GM19043 (cell line): ENCODE results near the gene CCL15.
"Not testable (repeated sequence)": the region's sequence is repeated elsewhere in the genome, so short reads cannot be mapped to it uniquely, and the experiment has no call there.

Experiments used
- ATAC-seq: cut with Tn5 transposase; IDR thresholded peaks from one replicate; pipeline ENCODE4 v1.9.1; 2021; ENCODE audit warnings: low read depth; ENCODE audit not compliant: unreplicated experiment

The CCL15 gene

DNA sequence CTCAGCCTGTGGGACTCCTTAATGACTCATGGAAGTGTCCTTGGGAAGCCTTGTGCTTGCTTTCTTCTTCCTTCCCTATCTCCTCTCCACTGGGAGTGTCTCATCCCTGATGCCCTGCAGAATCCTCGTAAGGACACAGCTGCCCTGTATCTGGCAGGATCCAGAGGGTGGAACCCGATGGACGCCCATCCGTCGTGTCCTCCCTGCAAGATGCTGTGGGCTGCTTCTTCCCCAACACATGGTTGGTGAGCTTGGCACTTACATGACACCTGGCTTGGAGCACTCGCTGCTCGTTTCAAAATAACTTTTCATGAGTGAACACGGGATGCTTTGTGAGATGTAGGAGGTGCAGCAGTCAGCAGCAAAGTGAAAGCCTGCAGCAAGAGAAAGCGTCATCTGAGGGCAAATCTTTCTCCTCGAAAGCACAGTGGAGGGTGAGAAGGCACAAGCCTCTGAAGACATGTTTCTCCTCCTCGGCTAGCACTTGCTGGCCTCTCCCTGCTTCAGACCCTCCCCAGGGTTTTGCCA is 3.3 kb downstream of the CCL15 start:
- ATAC-seq, result no peak

DNA sequence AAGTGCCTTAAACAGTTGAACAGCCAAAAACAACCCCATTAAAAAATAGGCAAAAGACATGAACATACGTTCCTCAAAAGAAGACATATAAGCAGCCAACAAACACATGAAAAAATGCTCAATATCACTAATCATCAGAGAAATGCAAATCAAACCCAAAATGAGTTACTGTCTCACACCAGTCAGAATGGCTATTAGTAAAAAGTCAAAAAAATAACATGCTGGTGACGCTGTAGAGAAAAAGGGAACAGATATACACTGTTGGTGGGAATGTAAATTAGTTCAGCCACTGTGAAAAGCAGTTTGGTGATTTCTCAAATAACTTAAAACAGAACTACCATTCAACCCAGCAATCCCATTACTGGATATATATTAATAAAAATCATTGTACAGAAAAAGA is 6.0 kb downstream of the CCL15 start:
- ATAC-seq, result not testable (repeated sequence)

DNA sequence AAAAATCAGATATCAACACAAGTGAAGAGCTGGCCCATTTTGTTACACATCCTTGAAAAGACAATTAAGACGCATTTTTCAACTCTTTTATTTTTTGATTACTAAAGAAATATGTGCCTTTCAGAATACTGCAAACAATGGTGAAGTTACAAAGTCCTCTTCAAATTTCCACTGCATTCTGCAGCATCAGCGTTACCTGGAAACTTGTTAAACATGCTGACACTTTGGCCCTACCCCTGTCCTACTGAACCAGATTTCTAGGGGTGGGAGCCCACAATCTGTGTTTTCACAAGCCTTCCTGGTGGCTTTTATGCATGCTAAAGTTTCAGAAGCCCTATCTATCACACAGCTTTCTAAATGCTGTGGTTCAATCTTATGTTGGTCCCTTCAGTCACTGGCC is 10.3 kb downstream of the CCL15 start:
- ATAC-seq, result no peak

DNA sequence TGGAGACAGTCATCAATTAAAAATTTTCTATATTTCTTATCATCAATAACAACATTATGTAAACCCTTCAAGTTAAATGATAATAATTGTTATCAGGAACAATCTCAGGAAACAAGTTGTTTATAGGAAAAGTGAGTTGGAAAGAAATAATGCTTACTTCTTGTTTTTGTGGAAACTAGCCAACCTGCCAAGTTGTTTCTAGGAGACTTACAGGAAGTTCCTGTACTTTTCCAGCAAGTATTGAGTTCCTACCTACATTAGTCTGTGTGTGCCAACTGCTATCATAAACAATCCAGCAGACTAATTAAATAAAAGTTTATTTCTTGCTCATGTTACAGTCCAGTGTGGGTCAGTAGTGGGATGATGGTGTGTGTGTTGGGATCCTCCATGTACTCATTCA is 13.2 kb downstream of the CCL15 start:
- no peak for ATAC-seq

DNA sequence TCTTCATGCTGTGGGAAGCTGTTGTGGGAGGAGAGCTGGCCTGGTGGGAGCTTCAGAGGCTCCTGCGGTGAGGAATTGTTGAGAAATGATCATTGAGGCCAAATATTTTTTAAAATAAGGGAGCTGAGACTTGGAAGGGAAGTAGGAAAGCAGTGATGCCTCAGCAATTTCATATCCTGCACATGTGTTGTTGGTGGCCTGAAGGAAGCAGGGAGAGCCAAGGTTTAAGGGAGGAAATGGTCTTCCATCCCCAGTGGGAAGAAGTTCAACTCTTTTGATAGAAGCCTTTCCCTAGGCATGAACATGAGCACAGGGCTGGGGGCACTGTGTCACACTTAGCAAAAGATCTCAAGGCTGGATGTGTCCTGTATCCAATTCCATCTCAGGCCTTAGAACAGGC is 14.7 kb downstream of the CCL15 start, which contains the start of gene CCL14:
CCL14 (minus strand) TSS at position 87 of the 400 bp plus-strand sequence; CDS start at position 7, 80 bp downstream.
- no peak for ATAC-seq

DNA sequence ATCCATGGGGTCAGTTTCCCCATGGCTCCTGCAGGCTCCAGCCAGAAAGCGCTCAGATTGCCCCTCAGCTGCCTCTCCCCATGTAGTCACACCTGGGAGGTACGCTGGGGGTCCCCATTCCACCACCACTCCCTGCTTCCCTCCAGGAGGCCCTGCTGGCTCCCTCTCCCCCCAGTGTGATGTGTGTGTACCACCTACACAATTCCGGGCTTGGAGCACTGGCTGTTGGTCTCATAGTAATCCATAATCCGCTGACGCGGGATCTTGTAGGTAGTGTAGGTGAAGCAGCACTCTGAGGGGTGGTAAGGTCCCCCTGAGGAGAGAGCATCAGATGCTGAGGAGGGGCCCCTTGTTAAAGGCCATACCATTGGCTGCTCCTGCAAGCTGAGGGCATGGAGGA is 17.2 kb downstream of the CCL15 start:
- ATAC-seq, result no peak

DNA sequence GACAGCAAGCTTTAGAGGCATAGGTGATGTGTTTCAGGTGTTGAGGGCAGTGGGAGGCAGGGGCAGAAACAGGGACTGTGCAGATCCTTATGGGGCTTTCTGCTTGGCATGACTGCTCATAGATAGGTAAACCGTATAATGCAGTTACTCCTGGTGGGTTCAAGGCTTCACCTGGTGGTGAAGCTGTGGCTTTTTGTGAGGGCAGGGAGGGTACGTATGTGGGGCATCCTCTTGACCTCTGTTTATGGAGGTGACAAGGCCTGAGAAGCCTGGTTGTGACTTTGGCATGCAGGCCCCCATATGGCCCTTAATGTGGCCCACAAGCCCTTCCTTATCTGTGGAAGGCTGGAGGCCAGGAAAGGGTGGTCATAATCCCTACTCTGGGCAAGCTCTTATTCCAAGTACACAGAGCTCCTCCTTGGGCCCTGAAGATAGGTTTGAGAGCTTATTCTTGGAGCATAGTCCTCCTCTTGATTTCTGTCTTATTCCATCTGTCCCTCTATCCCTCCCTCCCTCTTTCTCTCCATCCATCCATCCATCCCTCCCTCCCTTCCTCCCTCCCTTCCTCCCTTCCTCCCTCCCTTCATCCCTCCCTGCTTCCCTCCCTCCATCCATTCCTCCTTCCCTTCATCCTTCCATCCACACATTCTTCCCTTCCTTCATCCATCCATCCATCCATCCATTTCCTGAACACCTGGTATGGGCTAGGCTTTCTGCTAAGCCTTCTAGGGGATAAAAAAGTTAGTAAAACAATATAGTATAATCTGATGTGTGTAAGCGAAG is 18.8 kb downstream of the CCL15 start:
- no peak for ATAC-seq

DNA sequence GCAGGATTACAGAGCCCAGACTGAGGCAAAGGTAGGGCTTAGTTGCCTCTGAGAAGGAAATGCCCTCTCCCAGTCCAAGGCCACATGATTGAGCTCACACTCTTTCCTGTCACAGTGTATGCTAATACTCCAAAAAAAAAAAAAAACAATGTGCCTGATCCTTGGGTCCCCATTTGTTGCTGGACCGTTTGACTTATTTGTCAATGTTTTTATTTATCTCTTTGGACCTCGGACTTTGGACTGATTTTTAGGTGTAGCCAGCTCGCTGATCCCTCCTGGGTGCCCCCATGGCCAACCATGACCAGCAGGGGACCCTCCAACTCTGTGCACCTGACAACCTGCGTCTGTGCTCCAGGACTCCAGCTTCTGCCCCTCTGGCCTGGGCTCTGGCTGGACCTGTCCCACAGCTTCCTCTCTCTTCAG is 19.4 kb downstream of the CCL15 start:
- no peak for ATAC-seq

DNA sequence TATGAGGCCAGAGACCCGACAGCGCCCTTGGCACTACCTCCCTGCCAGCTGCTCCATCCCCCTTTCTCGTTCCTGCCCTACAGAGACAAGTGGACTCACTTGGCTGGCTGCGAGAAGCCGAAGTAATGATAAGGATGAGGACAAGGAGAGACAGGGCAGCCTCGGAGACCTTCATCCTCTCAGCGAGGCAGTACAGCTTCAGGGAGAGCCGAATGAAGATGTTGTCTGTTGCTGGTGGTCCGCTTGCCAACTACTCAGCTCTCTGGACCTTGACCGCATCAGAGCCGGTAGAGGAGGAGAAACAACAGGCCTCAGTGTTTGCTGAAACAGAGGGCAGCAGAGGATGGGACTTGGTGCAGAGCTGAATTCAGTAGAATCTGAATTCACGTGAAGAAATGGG is 20.1 kb downstream of the CCL15 start, which contains the start of gene CCL16:
CCL16 (minus strand) TSS at position 252 of the 400 bp plus-strand sequence; CDS start at position 175, 77 bp downstream.
- no peak for ATAC-seq

DNA sequence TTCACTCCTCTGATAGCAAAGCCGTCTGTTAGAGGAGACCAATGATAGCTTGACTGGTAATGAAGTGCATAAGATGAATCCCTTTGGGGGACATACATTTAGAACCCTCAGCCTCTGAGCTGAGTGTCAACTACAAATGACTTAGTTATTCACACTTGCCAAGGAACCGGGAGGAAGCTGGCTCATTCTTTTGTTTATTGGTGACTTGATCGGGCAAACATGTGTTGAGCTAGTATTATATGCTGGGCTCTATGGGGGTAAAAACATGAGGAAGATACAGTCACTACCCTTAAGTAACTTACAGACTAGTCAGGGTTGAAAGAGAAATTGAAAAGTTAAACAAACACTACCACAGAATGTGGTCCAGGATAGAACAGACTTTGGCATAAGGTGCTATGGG is 23.0 kb downstream of the CCL15 start:
- no peak for ATAC-seq

DNA sequence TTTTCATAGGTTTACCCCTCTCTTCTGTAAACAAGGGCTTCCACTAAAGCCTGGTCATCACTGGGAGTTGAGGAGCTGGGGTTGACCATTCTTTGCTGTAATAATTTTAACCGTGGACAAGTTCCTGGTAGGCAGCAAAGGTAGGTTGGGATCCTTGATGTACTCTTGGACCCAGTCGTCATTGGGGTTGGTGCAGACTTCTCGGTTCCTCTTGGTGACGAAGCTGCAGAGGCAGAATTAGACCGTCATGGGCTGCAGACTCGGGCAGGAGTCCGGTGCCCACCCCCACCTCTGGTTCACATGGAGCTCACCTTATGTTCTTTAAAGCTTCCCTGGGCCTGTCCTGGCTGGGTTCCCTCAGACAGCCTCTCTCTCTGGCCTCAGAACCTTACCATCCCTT is 23.8 kb downstream of the CCL15 start:
- no peak for ATAC-seq

DNA sequence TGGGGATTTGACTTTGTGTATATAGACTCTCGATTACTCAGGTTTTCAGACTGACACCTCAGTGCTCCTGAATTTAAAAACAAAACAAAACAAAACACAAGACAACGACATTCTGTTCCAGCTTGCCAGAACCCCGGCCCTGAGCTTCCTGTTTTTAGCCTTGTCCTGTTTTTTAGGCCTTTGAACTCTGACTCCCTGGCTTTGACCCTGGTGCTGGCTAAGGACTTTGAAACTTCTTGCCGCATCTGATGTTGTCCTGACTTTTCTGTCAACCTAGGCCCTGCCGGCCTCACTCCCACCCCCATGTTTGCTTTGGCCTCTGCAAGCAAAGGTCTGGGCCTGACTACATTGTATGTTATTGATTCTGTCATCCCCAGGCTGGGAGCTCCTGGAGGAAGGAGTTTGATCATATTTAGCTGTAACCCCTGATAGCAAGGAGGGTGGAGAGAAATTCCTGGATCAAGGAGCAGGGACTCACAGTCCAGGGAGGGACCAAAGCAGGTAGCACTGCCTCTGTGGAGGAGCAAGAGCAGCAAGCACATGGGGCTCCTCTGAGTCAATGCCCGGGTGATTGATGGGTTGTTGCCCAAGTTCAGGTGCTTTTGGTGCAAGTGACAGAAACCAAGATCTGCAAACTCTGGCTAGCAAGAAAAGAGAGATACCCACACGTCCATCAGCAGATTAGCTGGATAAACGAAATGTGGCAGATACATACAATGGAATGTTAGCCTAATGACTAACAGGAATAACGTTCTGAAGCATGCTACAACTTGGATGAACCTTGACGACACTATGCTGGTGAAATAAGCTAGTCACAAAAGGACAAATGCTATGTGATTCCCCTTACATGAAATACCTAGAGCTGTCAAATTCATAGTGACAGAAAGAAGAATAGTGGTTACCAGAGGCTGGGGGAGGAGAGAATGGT is 27.8 kb downstream of the CCL15 start:
- ATAC-seq, result no peak

DNA sequence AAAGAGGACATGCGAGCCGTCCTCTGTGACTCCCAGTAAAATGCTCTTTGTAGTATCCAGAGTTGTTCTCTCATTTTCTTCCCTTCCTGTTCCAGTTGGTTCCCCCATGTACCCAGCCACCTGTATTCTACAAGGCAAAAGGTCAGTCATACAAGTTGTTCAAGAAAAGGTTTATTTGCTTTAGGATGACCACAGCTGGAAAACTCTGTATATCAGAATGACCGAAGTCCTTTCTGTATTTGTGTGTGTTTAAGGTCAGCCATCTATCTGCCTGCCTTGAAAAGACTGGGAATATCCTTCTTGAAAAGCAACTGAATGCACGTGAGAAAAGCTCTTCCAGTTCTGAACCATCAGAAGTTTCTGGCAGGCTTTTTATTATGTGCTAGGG is 28.4 kb downstream of the CCL15 start:
- no peak for ATAC-seq

DNA sequence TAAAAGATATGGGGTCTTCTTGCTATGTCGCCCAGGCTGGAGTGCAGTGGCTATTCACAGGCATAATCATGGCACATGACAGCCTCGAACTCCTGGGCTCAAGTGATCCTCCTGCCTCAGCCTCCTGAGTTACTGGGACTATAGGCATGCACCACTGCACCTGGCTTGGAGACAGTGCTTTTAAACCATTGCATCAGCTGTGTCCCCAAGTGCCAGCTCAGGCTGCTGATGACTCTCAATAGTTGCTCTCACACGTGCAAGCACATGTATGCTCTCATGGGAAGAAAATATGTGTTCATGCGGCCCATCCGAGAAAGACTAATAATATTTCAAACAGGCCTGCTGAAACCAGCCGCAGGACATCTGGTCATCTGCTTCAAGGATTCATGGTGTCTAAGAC is 28.8 kb downstream of the CCL15 start:
- ATAC-seq, result no peak

DNA sequence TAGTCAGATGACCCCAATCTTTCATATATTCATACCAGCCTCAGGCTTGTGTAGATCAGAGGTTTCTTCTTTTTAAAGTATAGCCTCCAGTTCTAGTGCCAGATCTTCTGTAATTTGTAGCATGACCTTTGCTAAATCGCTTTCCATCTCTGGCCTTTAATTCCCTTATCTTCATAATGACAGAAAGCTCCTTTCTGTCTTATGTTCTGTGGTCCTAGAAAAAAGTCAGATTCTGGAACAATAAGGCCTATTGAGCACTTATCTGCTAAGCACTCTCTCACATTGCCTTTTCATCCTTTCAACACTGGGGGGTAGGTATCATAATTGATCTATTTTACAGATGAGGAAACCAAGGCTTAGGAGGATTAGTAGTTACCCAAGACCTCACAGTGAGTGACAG is 29.3 kb downstream of the CCL15 start:
- ATAC-seq, result no peak

DNA sequence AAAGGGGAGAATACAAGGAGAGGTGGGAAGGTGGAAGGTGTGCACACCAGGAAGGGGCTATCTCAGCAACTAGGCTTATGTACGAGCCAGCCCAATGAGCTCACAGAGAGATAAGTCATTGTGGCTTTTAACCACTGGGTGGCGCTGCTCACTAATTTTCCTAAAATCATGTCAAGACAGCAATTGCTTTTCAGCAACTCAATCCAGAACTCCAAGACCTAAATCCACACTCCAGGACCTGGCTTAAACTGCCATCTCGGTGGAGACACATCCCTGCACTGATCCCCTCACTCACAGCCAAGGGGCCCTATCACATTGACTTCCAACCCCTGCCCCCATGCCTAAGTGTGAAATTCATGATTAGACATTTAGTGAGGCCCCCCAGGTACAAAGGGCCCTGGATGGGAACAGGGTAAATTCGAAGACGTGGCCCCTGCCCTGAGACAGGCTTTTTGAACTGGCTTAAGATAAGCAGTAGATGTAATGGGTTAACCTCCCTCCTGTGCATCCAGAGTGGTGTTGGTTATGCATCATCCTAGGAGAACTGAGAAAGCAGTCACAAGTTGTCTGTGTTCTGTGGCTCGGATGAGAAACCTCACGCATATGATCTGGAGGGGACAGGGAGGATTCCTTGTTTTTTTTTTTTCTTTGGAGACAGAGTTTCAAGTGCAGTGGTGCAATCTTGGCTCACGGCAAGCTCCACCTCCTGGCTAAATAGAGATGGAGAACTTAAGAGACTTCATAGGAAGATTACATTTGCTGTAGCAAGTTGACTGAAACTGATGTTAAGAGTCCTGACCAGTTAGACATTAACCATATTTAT is 31.6 kb downstream of the CCL15 start:
- no peak for ATAC-seq

DNA sequence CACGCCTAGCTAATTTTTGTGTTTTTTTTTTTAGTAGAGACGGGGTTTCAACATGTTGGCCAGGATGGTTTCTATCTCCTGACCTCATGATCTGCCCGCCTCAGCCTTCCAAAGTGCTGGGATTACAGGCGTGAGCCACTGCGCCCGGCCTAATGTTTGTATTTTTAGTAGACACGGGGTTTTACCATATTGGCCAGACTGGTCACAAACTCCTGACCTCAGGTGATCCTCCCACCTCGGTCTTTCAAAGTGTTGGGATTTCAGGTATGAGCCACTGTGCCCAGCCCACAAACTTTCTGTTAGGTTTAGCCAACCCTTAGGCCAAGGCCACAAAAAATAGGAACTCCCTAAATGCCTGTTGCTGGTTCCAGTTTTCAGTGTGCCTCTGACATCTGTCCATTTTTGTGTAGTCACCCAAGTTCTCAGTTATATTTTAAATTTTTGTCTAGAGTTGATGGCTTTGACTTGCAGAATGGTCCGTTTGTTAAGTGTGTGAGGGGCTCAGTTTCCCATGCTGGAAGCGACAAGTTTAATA is 32.8 kb downstream of the CCL15 start:
- ATAC-seq, result no peak

DNA sequence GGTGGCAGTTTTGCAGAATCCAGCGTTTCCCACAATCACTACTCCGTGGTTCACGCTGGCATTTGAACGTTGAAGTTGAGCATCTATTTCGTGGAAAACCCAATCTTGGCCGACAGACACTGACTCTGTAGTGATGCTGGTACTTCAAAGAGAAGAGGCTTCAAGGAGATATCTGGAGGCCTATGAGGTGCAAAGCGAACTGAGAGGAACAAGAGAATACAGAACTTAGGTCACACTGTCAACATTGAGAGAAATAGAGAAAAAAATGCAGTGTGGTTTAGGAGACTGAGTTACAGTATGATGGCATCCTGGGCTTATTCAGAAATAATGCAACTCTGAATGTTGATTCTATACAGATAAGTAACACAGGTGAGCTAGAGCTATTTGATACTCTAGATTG is 36.1 kb downstream of the CCL15 start:
- ATAC-seq, result no peak

DNA sequence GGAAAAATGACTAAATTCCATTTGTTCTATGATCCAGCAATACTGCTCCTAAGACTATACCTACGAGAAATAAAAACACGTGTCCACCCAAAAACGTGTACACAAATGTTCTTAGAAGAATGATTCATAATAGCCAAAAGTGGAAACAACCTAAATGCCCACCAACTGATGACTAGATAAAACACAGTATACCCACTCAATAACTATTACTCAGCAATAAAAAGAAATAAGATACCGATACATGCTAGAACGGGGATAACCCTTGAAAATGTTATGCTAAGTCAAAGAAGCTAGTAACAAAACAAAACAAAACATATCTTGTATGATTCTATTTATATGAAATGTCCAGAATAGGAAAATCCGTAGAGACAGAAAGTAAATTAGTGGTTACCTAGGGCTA is 37.7 kb downstream of the CCL15 start:
- ATAC-seq, result no peak

DNA sequence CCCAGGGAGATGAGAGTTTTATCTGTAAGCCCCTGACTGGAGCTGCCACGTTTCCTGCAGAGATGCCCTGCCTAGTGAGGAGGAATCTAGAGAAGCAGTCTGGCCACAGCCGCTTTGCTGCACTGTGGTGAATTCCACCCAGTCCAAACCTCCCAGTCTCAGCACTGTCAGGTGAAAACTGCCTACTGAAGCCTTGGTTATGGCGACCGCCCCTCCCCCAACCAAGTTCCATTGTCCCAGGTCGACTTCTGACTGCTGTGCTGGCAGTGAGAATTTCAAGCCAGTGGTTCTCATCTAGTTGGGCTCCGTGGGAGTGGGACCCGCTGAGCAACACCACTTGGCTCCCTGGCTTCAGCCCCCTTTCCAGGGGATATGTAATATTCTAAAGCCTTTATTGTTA is 47.6 kb downstream of the CCL15 start:
- ATAC-seq, result no peak
